Ovary (tissue), 9 donors: ENCODE measurements around the gene ADCY1. TPM values are rescaled to one million over a fixed set of nuclear protein-coding genes. Genes with fewer than 3 reads are reported as not detected.

Experiments used
- DNase-seq, 5 donors: peaks; one replicate each; pipeline ENCODE4 v3.0.0-alpha.2; 2019 to 2020
- H3K27ac ChIP-seq, 2 donors: fragments of 200-600 bp; one replicate each; pipeline versions ENCODE4 v1.5.1 to v1.8.0; 2019 to 2022
- H3K27me3 ChIP-seq: fragments of 200-600 bp; one replicate; pipeline ENCODE4 v1.8.0; 2022
- H3K36me3 ChIP-seq: fragments of 200-600 bp; sonication (generic); one replicate; pipeline ENCODE4 v1.5.1; 2019
- H3K4me1 ChIP-seq: one replicate; pipeline ENCODE4 v1.8.1; 2013; ENCODE audit warnings: mild to moderate bottlenecking, moderate library complexity; ENCODE audit not compliant: insufficient read depth
- H3K4me3 ChIP-seq: fragments of 200-600 bp; sonication (generic); one replicate; pipeline ENCODE4 v1.5.1; 2017
- H3K9me3 ChIP-seq, 2 donors: fragments of 200-600 bp in 1 of 2; sonication (generic) in 1 of 2; one replicate each; pipeline versions ENCODE4 v1.5.1 to v1.8.1; 2013 to 2019; ENCODE audit warnings: mild to moderate bottlenecking in 1 of 2, moderate library complexity in 1 of 2
- EP300 ChIP-seq: sonication (generic); formaldehyde crosslinking; IDR thresholded peaks from one replicate; pipeline ENCODE4 v1.6.1; 2017; ENCODE audit warnings: antibody characterized with exemption
- POLR2A ChIP-seq: fragments of 450-650 bp; IDR thresholded peaks from one replicate; pipeline ENCODE4 v1.6.1; 2017; ENCODE audit warnings: antibody characterized with exemption, mild to moderate bottlenecking, moderate library complexity
- WGBS, 3 donors: extraction: QIAGEN DNeasy Blood & Tissue Kit in 1 of 3; methylation state at CpG; one replicate each; pipeline versions ENCODE4 v1.1.5 to v1.1.7; 2013 to 2017; 5-methylcytosine and 5-hydroxymethylcytosine counted together
- intact Hi-C, 4 donors: fragments of 100-400 bp; cut with DNase I; formaldehyde crosslinking; loops; one replicate each; pipeline versions ENCODE4 v1.11.0 to v1.15.1; 2022 to 2023
- polyA plus RNA-seq, 2 donors: library from polyadenylated mRNA; stranded (reverse); fragments of 200-250 nt in 1 of 2; fragments of 350-450 nt in 1 of 2; fragmentation: Illumina TruSeq in 1 of 2; extraction: RNeasy Lipid Tissue Mini Kit (QIAGEN cat#74804) in 1 of 2; gene quantifications; one replicate each; pipeline ENCODE4 v1.2.3, GENCODE V29; 2013 to 2014
- total RNA-seq, 7 donors: library from RNA; depleted of rRNA in 2 of 7; stranded (reverse); fragments of >200 nt in 2 of 7; fragmentation: NEBNext Ultra II Directional in 3 of 7; extraction: Animal tissue kit (Norgen Biotek cat#: 25700) in 3 of 7; gene quantifications; one replicate each; pipeline versions ENCODE4 v1.1.0 to v1.2.4, GENCODE V29; 2016 to 2023
- TF ChIP-seq, protein P1 (sequence below), 3 donors: fragments of 450-650 bp in 2 of 3; fragments of 200-600 bp in 1 of 3; IDR thresholded peaks; one replicate each; pipeline versions ENCODE4 v1.5.1 to v1.8.0; 2016 to 2022; ENCODE audit warnings: antibody characterized with exemption in 3 of 3, mild to moderate bottlenecking in 1 of 3
- donor health status: DM: no; HTN: no; CAD: no; lungs with moderate emphysema.
- donor health status: DM: no; HTN: no; CAD: no.
- donor health status: Bipolar disorder and iron deficiency.
- donor health status: DM: yes; HTN: yes; CAD: no.
- donor health status: DM: no; HTN: no; CAD: no.
- donor health status: DM: yes; HTN: yes; CAD: no.

The ADCY1 gene
- total and polyA plus RNA-seq, 9 donors, result 0.40 to 3.7 (median 1.7) TPM

DNA sequence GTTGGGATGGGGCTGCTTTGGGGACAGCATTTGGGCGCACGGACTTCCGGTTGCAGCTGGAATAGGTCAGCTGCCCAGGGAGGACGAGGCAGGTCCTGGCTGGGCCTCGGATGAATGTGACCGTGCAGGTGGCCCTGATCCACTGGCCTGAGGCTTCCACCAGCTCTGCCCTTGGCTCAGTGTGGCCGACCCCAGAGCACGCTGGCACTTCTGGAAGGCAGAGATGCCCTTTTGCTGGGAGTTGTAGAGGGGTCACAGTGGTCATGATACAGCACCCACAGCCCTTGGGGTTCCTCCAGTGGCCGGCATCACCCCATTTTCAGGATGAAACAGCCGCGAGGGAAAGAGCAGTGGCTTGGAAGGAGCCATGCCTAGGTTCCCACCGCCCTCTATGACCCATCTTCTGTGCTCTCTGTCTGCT, 19.0 kb downstream of the ADCY1 start:
- Histone ChIP-seq H3K36me3 (no peaks in the 10 kb centered on the region), H3K27ac (no peak overlapping the region), H3K27me3 (no peaks in the 10 kb centered on the region), H3K9me3 (no peaks in the 10 kb centered on the region), H3K4me1 (no peaks in the 10 kb centered on the region), H3K4me3 (no peak overlapping the region)
- WGBS, 3 donors, result 94 to 97% (median 94%) methylated on average over 12 of the region's 12 CpGs
- TF ChIP-seq, protein P1, sequence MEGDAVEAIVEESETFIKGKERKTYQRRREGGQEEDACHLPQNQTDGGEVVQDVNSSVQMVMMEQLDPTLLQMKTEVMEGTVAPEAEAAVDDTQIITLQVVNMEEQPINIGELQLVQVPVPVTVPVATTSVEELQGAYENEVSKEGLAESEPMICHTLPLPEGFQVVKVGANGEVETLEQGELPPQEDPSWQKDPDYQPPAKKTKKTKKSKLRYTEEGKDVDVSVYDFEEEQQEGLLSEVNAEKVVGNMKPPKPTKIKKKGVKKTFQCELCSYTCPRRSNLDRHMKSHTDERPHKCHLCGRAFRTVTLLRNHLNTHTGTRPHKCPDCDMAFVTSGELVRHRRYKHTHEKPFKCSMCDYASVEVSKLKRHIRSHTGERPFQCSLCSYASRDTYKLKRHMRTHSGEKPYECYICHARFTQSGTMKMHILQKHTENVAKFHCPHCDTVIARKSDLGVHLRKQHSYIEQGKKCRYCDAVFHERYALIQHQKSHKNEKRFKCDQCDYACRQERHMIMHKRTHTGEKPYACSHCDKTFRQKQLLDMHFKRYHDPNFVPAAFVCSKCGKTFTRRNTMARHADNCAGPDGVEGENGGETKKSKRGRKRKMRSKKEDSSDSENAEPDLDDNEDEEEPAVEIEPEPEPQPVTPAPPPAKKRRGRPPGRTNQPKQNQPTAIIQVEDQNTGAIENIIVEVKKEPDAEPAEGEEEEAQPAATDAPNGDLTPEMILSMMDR (IDR thresholded peaks at IDR 0.05), result no peak
- TF ChIP-seq EP300 (no peak), POLR2A (no peak)
- DNase-seq, result peak in 1 of 5 donors; percentile 17
- intact Hi-C loops, result no loop called here

DNA sequence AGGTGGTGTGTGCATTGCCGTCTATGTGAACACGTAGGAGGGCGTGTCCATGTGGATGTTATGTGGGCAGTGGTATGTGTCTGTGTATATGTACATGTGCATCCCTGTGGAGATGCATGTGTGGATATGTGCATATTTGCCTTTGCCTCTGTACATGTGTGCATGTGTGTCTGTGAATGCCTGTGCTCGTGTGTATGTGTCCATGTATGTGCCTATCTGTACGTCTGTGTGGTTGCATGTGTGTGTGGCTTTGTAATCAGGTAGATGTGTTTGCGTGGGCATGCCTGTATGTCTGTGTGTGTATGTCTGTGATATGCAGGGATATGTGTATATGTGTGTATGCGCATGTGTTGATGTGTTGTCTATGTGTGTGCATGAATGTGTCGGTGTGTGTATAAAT, 19.7 kb downstream of the ADCY1 start:
- Histone ChIP-seq H3K27me3 (no peaks in the 10 kb centered on the region), H3K9me3 (no peaks in the 10 kb centered on the region), H3K27ac (no peak overlapping the region), H3K4me1 (no peaks in the 10 kb centered on the region), H3K36me3 (no peaks in the 10 kb centered on the region), H3K4me3 (no peak overlapping the region)
- DNase-seq, result no peak
- 94% methylated on average over 8 of the region's 8 CpGs for WGBS, 3 donors
- intact Hi-C loops, result no loop called here
- TF ChIP-seq EP300, result no peak
- no peak for TF ChIP-seq POLR2A
- TF ChIP-seq, protein P1 (IDR thresholded peaks at IDR 0.05), result no peak

DNA sequence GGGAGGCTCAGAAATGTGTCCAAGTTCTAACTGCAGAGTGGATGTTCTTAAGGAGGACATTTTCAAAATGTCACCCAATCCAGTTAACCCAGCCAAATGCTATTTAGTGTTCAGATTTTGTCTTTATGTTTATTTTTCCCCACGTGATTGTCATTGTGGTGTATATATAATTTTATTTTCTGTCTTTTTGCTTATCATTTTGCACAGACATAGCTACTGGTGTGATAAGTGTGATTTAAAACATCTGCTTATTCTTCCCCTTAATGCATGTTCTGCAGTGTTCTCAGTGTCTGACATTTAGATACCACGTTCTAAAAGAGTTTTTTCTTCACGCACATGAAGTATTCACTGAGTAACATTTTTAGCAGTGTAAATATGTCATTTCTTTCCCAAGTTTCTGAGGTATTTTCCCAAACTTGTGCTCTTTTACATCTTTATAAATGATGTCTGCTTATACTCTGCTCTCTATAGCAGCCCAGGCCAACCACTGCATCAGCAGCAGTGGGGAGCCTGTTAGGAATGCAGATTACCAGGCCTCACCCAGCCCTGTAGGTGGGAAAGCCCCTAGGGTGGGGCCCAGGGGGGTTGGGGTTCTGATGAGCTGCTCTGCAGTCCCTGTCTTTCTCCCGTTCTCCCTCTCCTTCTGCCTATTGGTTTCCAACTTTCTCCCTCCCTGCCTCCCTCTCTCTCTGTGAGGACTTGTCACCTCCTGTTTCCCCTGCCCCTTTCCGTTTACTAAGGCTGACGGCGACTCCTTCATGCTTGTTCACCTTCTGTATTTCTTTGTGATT, 20.8 kb downstream of the ADCY1 start:
- no peak overlapping the region for H3K4me3 ChIP-seq
- DNase-seq, result no peak
- WGBS, 3 donors, result 26 to 38% (median 32%) methylated on average over 7 of the region's 7 CpGs

DNA sequence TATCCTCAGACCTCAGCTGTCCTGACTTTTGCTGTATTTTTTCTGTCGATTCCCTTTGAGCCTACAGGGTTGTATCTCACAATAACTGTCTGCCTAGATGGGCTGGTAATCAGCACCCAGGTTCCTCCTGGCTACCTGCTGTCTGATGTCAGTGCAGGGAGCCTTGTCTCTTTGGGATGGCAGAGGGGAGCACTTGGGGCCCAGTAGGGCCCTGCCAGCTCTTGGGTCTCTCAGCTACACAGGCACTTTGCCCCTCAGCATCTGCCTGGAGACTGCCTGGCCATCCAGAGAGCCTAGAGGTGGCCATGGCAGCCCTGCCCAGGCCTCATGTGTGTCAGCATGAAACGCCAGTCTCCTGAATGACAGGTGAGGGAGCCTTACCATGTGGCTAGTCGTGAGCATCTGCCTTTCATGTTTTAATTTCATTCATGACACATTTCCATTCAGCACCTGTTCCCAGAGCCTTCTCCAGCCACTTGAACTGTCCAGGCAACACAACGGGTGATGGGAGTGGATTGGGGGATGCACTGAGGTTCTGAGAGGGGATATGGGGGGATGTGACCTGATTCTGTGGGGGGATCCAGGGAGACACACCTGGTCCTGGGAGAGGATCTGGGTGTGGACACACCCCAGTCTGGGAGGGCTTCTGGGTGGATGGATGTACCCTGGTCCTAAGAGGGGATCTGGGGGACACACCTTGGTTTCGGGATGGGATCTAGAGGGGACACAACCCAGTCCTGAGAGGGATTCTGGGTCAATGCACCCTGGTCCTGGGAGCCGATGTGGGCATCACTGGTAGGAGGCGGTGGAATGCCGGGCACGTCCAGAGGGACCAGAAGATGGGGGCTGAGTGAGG, 21.9 kb downstream of the ADCY1 start:
- intact Hi-C loops, result no loop called here
- H3K27me3 ChIP-seq, result no peaks in the 10 kb centered on the region
- no peaks in the 10 kb centered on the region for H3K4me1 ChIP-seq
- no peaks in the 10 kb centered on the region for H3K36me3 ChIP-seq
- 88 to 91% (median 88%) methylated on average over 9 of the region's 9 CpGs for WGBS, 3 donors
- H3K27ac ChIP-seq, result no peak overlapping the region
- no peak for DNase-seq
- H3K9me3 ChIP-seq, result no peaks in the 10 kb centered on the region
- no peak overlapping the region for H3K4me3 ChIP-seq
- TF ChIP-seq, protein P1 (IDR thresholded peaks at IDR 0.05), result no peak
- TF ChIP-seq POLR2A, result no peak
- TF ChIP-seq EP300, result no peak

More for the DNA sequence above, 20.8 kb downstream of the ADCY1 start:
- no peak for TF ChIP-seq POLR2A
- TF ChIP-seq, protein P1 (IDR thresholded peaks at IDR 0.05), result no peak
- TF ChIP-seq EP300, result no peak
- Histone ChIP-seq H3K27ac (no peak overlapping the region), H3K9me3 (no peaks in the 10 kb centered on the region), H3K4me1 (no peaks in the 10 kb centered on the region), H3K36me3 (no peaks in the 10 kb centered on the region), H3K27me3 (no peaks in the 10 kb centered on the region)
- intact Hi-C loops, result no loop called here
